HuH-7.5 (cell line): ENCODE results near the gene DUOX1.

Source experiments
- DNase-seq: peaks from one replicate; pipeline ENCODE4 v3.0.0; 2011; ENCODE audit warnings: low spot score

DUOX1 gene

GRCh38 chr15:45106002-45106790 lies 23.6 kb upstream of the DUOX1 start:
- DNase-seq: no peak

GRCh38 chr15:45107941-45108630 lies 21.7 kb upstream of the DUOX1 start:
- no peak for DNase-seq

GRCh38 chr15:45110256-45110820 lies 19.5 kb upstream of the DUOX1 start:
- DNase-seq: no peak

GRCh38 chr15:45111390-45112142 lies 18.2 kb upstream of the DUOX1 start:
- no peak for DNase-seq

GRCh38 chr15:45112143-45112590 lies 17.6 kb upstream of the DUOX1 start:
- DNase-seq: no peak

- no peak for DNase-seq
Observed at GRCh38 chr15:45112591-45113379, 17.0 kb upstream of the DUOX1 start.

- DNase-seq: no peak
Observed at GRCh38 chr15:45113380-45113990, 16.3 kb upstream of the DUOX1 start.

- DNase-seq: no peak
Observed at GRCh38 chr15:45114076-45114750, 15.6 kb upstream of the DUOX1 start, which contains the start of the genes DUOX2 and DUOXA2. Gene DUOX2 (minus strand): TSS chr15:45114172. CDS start chr15:45113411, 761 bp downstream. Gene DUOXA2 (plus strand): TSS chr15:45114326. CDS start chr15:45114606, 280 bp downstream.

- no peak for DNase-seq
Observed at GRCh38 chr15:45114751-45115085, 15.1 kb upstream of the DUOX1 start.

- no peak for DNase-seq
Observed at GRCh38 chr15:45115312-45115820, 14.4 kb upstream of the DUOX1 start.

GRCh38 chr15:45116006-45116481 lies 13.8 kb upstream of the DUOX1 start:
- no peak for DNase-seq

- DNase-seq: no peak
Observed at GRCh38 chr15:45116482-45117307, 13.1 kb upstream of the DUOX1 start.

GRCh38 chr15:45117308-45118130 lies 12.3 kb upstream of the DUOX1 start:
- DNase-seq: no peak

- peak; percentile 98 for DNase-seq
Observed at GRCh38 chr15:45118131-45118588, 11.6 kb upstream of the DUOX1 start.

- no peak for DNase-seq
Observed at GRCh38 chr15:45118996-45119395, 10.8 kb upstream of the DUOX1 start.

- DNase-seq: no peak
Observed at GRCh38 chr15:45120081-45120972, 9.5 kb upstream of the DUOX1 start.

GRCh38 chr15:45121020-45121419 lies 8.8 kb upstream of the DUOX1 start:
- DNase-seq: no peak
